Neural cell (in vitro differentiated cells): Measurements from ENCODE around the gene ATP10D. TPM values are rescaled to one million over a fixed set of nuclear protein-coding genes. Genes with fewer than 3 reads are reported as not detected.
"Not testable (repeated sequence)": the region's sequence is repeated elsewhere in the genome, so short reads cannot be mapped to it uniquely, and the experiment has no call there.

Experiments used
- H2AFZ ChIP-seq: fragments of 200-600, 300-800 bp; sonication (generic), shearing (Covaris generic); 2 replicates; pipeline ENCODE4 v1.6.0; 2014; ENCODE audit warnings: low read depth, mild to moderate bottlenecking, antibody characterized with exemption, low read length, moderate library complexity
- H3F3A ChIP-seq: fragments of 200-600 bp; shearing (Covaris generic); 2 replicates; pipeline ENCODE4 v1.6.1; 2016; ENCODE audit warnings: mild to moderate bottlenecking, moderate library complexity, mixed read lengths, antibody characterized with exemption, low read length; ENCODE audit not compliant: insufficient read depth, poor library complexity, severe bottlenecking
- H3K27ac ChIP-seq: fragments of 200-600, 300-800 bp; sonication (generic), shearing (Covaris generic); 2 replicates; pipeline ENCODE4 v1.5.1; 2014; ENCODE audit warnings: mild to moderate bottlenecking, low read length, moderate library complexity
- H3K27me3 ChIP-seq: fragments of 300-800, 200-600 bp; sonication (generic), shearing (Covaris generic); 2 replicates; pipeline ENCODE4 v1.6.0; 2014; ENCODE audit warnings: mild to moderate bottlenecking, low read depth, low read length, moderate library complexity; ENCODE audit not compliant: insufficient read depth
- H3K36me3 ChIP-seq: fragments of 300-800, 200-600 bp; sonication (generic), shearing (Covaris generic); 2 replicates; pipeline ENCODE4 v1.5.1; 2014; ENCODE audit warnings: mild to moderate bottlenecking, antibody characterized with exemption, low read length, moderate library complexity; ENCODE audit not compliant: insufficient read depth
- H3K4me2 ChIP-seq: fragments of 300-800, 200-600 bp; sonication (generic), shearing (Covaris generic); 2 replicates; pipeline ENCODE4 v1.6.0; 2014; ENCODE audit warnings: mild to moderate bottlenecking, low read length
- H3K4me3 ChIP-seq: fragments of 300-800, 200-600 bp; sonication (generic), shearing (Covaris generic); 2 replicates; pipeline ENCODE4 v1.5.1; 2014; ENCODE audit warnings: mild to moderate bottlenecking, low read length, moderate library complexity
- H3K79me2 ChIP-seq: fragments of 200-600 bp; shearing (Covaris generic); replicated peaks from 2 replicates; pipeline ENCODE4 v1.6.0; 2014; ENCODE audit warnings: mild to moderate bottlenecking, low read length, moderate library complexity; ENCODE audit not compliant: insufficient read depth
- H3K9ac ChIP-seq: fragments of 300-800, 200-600 bp; sonication (generic), shearing (Covaris generic); 2 replicates; pipeline ENCODE4 v1.6.1; 2016; ENCODE audit warnings: mild to moderate bottlenecking, low read length, mixed read lengths
- H3K9me2 ChIP-seq: fragments of 200-600 bp; shearing (Covaris generic); 2 replicates; pipeline ENCODE4 v1.6.1; 2016; ENCODE audit warnings: mild to moderate bottlenecking, low read length, mixed read lengths; ENCODE audit not compliant: insufficient read depth
- H3K9me3 ChIP-seq: fragments of 200-600, 300-800 bp; sonication (generic), shearing (Covaris generic); 2 replicates; pipeline ENCODE4 v1.6.1; 2016; ENCODE audit warnings: mild to moderate bottlenecking, mixed run types, low read length, moderate library complexity, mixed read lengths
- H4K20me1 ChIP-seq: fragments of 200-600 bp; shearing (Covaris generic); 2 replicates; pipeline ENCODE4 v1.6.1; 2016; ENCODE audit warnings: mild to moderate bottlenecking, mixed run types; ENCODE audit not compliant: insufficient read depth
- CTCF ChIP-seq: fragments of 450-650 bp; IDR thresholded peaks from 2 replicates; pipeline ENCODE4 v1.5.1; 2014; ENCODE audit warnings: antibody characterized with exemption, mild to moderate bottlenecking, moderate library complexity; ENCODE audit not compliant: poor library complexity, severe bottlenecking
- EP300 ChIP-seq: fragments of 450-650 bp; conservative IDR thresholded peaks from 2 replicates; pipeline ENCODE4 v1.6.1; 2014; ENCODE audit warnings: antibody characterized with exemption, mild to moderate bottlenecking, moderate library complexity; ENCODE audit not compliant: poor library complexity, severe bottlenecking
- EZH2 ChIP-seq: fragments of 200-600, 300-800 bp; shearing (Covaris generic), sonication (generic); IDR thresholded peaks from 2 replicates; pipeline ENCODE4 v1.6.1; 2014; ENCODE audit warnings: antibody characterized with exemption, low read length, borderline replicate concordance, mild to moderate bottlenecking; ENCODE audit not compliant: insufficient read depth, poor library complexity, severe bottlenecking
- MXI1 ChIP-seq: fragments of 450-650 bp; conservative IDR thresholded peaks from 2 replicates; pipeline ENCODE4 v1.6.1; 2014; ENCODE audit warnings: antibody characterized with exemption, mild to moderate bottlenecking; ENCODE audit not compliant: poor library complexity, severe bottlenecking
- POLR2AphosphoS5 ChIP-seq: IDR thresholded peaks from 2 replicates; pipeline ENCODE4 v1.6.1; 2012
- RAD21 ChIP-seq: fragments of 450-650 bp; conservative IDR thresholded peaks from 2 replicates; pipeline ENCODE4 v1.6.1; 2014; ENCODE audit warnings: antibody characterized with exemption, mild to moderate bottlenecking, moderate library complexity
- REST ChIP-seq: IDR thresholded peaks from 2 replicates; pipeline ENCODE4 v1.6.1; 2012; ENCODE audit warnings: borderline replicate concordance
- SMC3 ChIP-seq: fragments of 450-650 bp; conservative IDR thresholded peaks from 2 replicates; pipeline ENCODE4 v1.6.1; 2014; ENCODE audit warnings: antibody characterized with exemption, mild to moderate bottlenecking, moderate library complexity; ENCODE audit not compliant: poor library complexity
- TAF1 ChIP-seq: IDR thresholded peaks from 2 replicates; pipeline ENCODE4 v1.6.1; 2012; ENCODE audit warnings: low read depth
- polyA plus RNA-seq: library from polyadenylated mRNA; depleted of rRNA; stranded (reverse); fragments of >200 nt; gene quantifications from 2 replicates; pipeline ENCODE4 v1.2.3, GENCODE V29; 2014

ATP10D gene
- polyA plus RNA-seq, 1 donor from 2014 or later = 4.5 TPM

GRCh38 chr4:47543331-47543730 lies 58.3 kb downstream of the ATP10D start:
- Histone ChIP-seq H3K9ac (no peak overlapping the region), H3K79me2 (no peaks in the 10 kb centered on the region), H3K27me3 (no peaks in the 10 kb centered on the region), H4K20me1 (no peaks in the 10 kb centered on the region), H3K4me3 (no peak overlapping the region), H3K9me3 (no peaks in the 10 kb centered on the region), H3F3A (no peaks in the 10 kb centered on the region), H2AFZ (no peak overlapping the region), H3K36me3 (no peaks in the 10 kb centered on the region), H3K4me2 (no peak overlapping the region), H3K27ac (no peak overlapping the region), H3K9me2 (no peaks in the 10 kb centered on the region)
- no peak for TF ChIP-seq CTCF
- TF ChIP-seq RAD21 = no peak
- no peak for TF ChIP-seq POLR2AphosphoS5
- no peak for TF ChIP-seq EP300
- TF ChIP-seq TAF1 = no peak
- TF ChIP-seq SMC3 = no peak
- TF ChIP-seq REST = no peak
- no peak for TF ChIP-seq MXI1
- no peak for TF ChIP-seq EZH2

- not testable (repeated sequence) for H3K9me2 ChIP-seq
These were observed 65.3 kb downstream of the ATP10D start for GRCh38 chr4:47550357-47550756.

More at GRCh38 chr4:47550357-47550756, 65.3 kb downstream of the ATP10D start:
- H4K20me1 ChIP-seq, H2AFZ ChIP-seq, H3K36me3 ChIP-seq, H3K27ac ChIP-seq, H3K27me3 ChIP-seq, H3F3A ChIP-seq, H3K79me2 ChIP-seq, H3K4me2 ChIP-seq, H3K4me3 ChIP-seq, H3K9ac ChIP-seq, H3K9me3 ChIP-seq: not testable (repeated sequence)
